Loucy (cell line): ENCODE data around the gene AGFG1.

Experiments used
- H2AFZ ChIP-seq: fragments of 200-600 bp; sonication (generic); 2 replicates; pipeline ENCODE4 v1.6.0; 2016; ENCODE audit warnings: antibody characterized with exemption, mild to moderate bottlenecking, low read length, moderate library complexity
- H3F3A ChIP-seq: fragments of 200-600 bp; 2 replicates; pipeline ENCODE4 v1.6.0; 2016; ENCODE audit warnings: antibody characterized with exemption, low read depth, mild to moderate bottlenecking
- H3K27me3 ChIP-seq: fragments of 200-600 bp; sonication (generic); 2 replicates; pipeline ENCODE4 v1.6.1; 2014; ENCODE audit warnings: low read length, mild to moderate bottlenecking; ENCODE audit not compliant: insufficient read depth, poor library complexity, severe bottlenecking
- H3K36me3 ChIP-seq: fragments of 200-600 bp; sonication (generic); 2 replicates; pipeline ENCODE4 v1.6.1; 2016; ENCODE audit warnings: low read length; ENCODE audit not compliant: insufficient read depth
- H3K4me1 ChIP-seq: fragments of 200-600 bp; sonication (generic); 2 replicates; pipeline ENCODE4 v1.5.1; 2014; ENCODE audit warnings: low read length, mild to moderate bottlenecking; ENCODE audit not compliant: insufficient read depth, poor library complexity, severe bottlenecking
- H3K4me2 ChIP-seq: fragments of 200-600 bp; sonication (generic); 2 replicates; pipeline ENCODE4 v1.6.0; 2014; ENCODE audit warnings: antibody characterized with exemption, low read length, low read depth, mild to moderate bottlenecking; ENCODE audit not compliant: poor library complexity, severe bottlenecking
- H3K4me3 ChIP-seq: fragments of 200-600 bp; sonication (generic); 2 replicates; pipeline ENCODE4 v1.5.1; 2014; ENCODE audit warnings: low read length, mild to moderate bottlenecking, mixed read lengths; ENCODE audit not compliant: poor library complexity, severe bottlenecking
- H3K79me2 ChIP-seq: fragments of 200-600 bp; sonication (generic); 2 replicates; pipeline ENCODE4 v1.6.1; 2014; ENCODE audit warnings: low read length; ENCODE audit not compliant: insufficient read depth
- H3K9ac ChIP-seq: fragments of 200-600 bp; sonication (generic); 2 replicates; pipeline ENCODE4 v1.6.0; 2014; ENCODE audit warnings: mild to moderate bottlenecking, low read depth, low read length, moderate library complexity; ENCODE audit not compliant: poor library complexity, severe bottlenecking
- H3K9me2 ChIP-seq: fragments of 200-600 bp; sonication (generic); replicated peaks from 2 replicates; pipeline ENCODE4 v1.6.1; 2016; ENCODE audit warnings: low read depth, low read length, mixed read lengths
- H3K9me3 ChIP-seq: fragments of 200-600 bp; sonication (generic); 2 replicates; pipeline ENCODE4 v1.6.1; 2014; ENCODE audit warnings: mild to moderate bottlenecking, antibody characterized with exemption, low read length, low read depth; ENCODE audit not compliant: insufficient read depth
- H4K20me1 ChIP-seq: fragments of 200-600 bp; sonication (generic); 2 replicates; pipeline ENCODE4 v1.6.0; 2014; ENCODE audit warnings: antibody characterized with exemption, low read length, mild to moderate bottlenecking; ENCODE audit not compliant: insufficient read depth, poor library complexity, severe bottlenecking
- CTCF ChIP-seq: fragments of 200-600 bp; sonication (generic); conservative IDR thresholded peaks from 2 replicates; pipeline ENCODE4 v1.5.1; 2014; ENCODE audit warnings: mild to moderate bottlenecking, antibody characterized with exemption, low read length
- EZH2phosphoT487 ChIP-seq: fragments of 200-600 bp; IDR thresholded peaks from 2 replicates; pipeline ENCODE4 v1.6.1; 2018; ENCODE audit warnings: antibody characterized with exemption, mild to moderate bottlenecking, moderate library complexity, borderline replicate concordance

Gene AGFG1

GRCh38 chr2:227500301-227500630, 28.3 kb downstream of the AGFG1 start:
- Histone ChIP-seq H4K20me1 (peaks cover 49% of the 10 kb centered on the region), H3K36me3 (peaks cover 2% of the 10 kb centered on the region; the same call in 1 of the 2 replicates)
- no peak for TF ChIP-seq EZH2phosphoT487
- peak; percentile 20; the same call in 1 of the 2 replicates for TF ChIP-seq CTCF

GRCh38 chr2:227503433-227504406, 31.8 kb downstream of the AGFG1 start:
- Histone ChIP-seq H3K4me1 (peaks cover 18% of the 10 kb centered on the region), H3F3A (no peaks in the 10 kb centered on the region), H4K20me1 (peaks cover 71% of the 10 kb centered on the region), H3K4me3 (no peak overlapping the region), H3K27me3 (no peaks in the 10 kb centered on the region), H3K9me2 (no peaks in the 10 kb centered on the region), H2AFZ (no peak overlapping the region), H3K9ac (no peak overlapping the region), H3K9me3 (no peaks in the 10 kb centered on the region), H3K36me3 (no peaks in the 10 kb centered on the region), H3K79me2 (peaks cover 94% of the 10 kb centered on the region), H3K4me2 (no peak overlapping the region)
- TF ChIP-seq EZH2phosphoT487 (no peak), CTCF (no peak)

More at GRCh38 chr2:227500301-227500630, 28.3 kb downstream of the AGFG1 start:
- no peaks in the 10 kb centered on the region for H3K9me3 ChIP-seq
- H3K4me3 ChIP-seq, result no peak overlapping the region
- peaks cover 87% of the 10 kb centered on the region for H3K79me2 ChIP-seq
- H3K27me3 ChIP-seq, result no peaks in the 10 kb centered on the region
- no peaks in the 10 kb centered on the region for H3F3A ChIP-seq
- no peak overlapping the region for H3K9ac ChIP-seq
- H3K4me1 ChIP-seq, result peaks cover 3% of the 10 kb centered on the region
- H3K4me2 ChIP-seq, result no peak overlapping the region
- H3K9me2 ChIP-seq, result no peaks in the 10 kb centered on the region
- no peak overlapping the region for H2AFZ ChIP-seq

DNA sequence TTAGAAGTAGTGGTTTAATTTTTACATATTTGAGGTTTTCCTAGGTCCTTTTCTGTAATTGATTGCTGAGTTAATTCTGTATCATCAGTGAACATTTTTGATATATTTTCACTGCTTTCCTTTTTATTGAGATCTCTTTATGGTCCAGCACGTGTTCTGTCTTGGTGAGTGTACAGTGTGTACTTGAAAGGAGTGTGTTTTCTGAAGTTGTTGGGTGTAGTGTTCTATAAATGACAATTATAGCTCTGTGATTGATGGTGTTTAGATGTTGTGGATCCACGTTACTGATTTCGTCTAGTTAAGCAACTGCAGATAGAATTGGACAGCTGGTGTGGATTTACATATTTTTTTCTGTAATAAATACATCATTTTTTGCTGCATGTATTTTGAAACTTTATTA, 32.7 kb downstream of the AGFG1 start:
- no peak overlapping the region for H3K4me2 ChIP-seq

More for the DNA sequence above, 32.7 kb downstream of the AGFG1 start:
- no peaks in the 10 kb centered on the region for H3F3A ChIP-seq
- peaks cover 26% of the 10 kb centered on the region for H3K4me1 ChIP-seq
- H3K27me3 ChIP-seq, result no peaks in the 10 kb centered on the region
- H3K9ac ChIP-seq, result no peak overlapping the region
- no peaks in the 10 kb centered on the region for H3K9me2 ChIP-seq
- no peak overlapping the region for H3K4me3 ChIP-seq
- H3K9me3 ChIP-seq, result no peaks in the 10 kb centered on the region
- H2AFZ ChIP-seq, result no peak overlapping the region
- no peaks in the 10 kb centered on the region for H3K36me3 ChIP-seq
- TF ChIP-seq CTCF, result no peak
- no peak for TF ChIP-seq EZH2phosphoT487
- H3K79me2 ChIP-seq, result peaks cover 94% of the 10 kb centered on the region
- peaks cover 79% of the 10 kb centered on the region for H4K20me1 ChIP-seq
